A673 (cell line): ENCODE data around the gene DOCK4.

Experiments
- CTCF ChIP-seq: fragments of 300-800, 200-600 bp; sonication (generic); conservative IDR thresholded peaks from 2 replicates; pipeline ENCODE4 v1.5.1; 2017; ENCODE audit warnings: low read depth, mild to moderate bottlenecking, antibody characterized with exemption, low read length, moderate library complexity, mixed read lengths
- EZH2 ChIP-seq: fragments of 200-600 bp; sonication (generic); IDR thresholded peaks from 2 replicates; pipeline ENCODE4 v1.6.1; 2017; ENCODE audit warnings: borderline replicate concordance, low read depth, mild to moderate bottlenecking, mixed read lengths, antibody characterized with exemption, low read length; ENCODE audit not compliant: poor library complexity, severe bottlenecking

- TF ChIP-seq CTCF: no peak
- no peak for TF ChIP-seq EZH2
Observed at GRCh38 chr7:111736552-111736874, 469.7 kb downstream of the DOCK4 start.
